HEK293 (cell line): Measurements from ENCODE around the gene OSBP2.
A peak's percentile ranks its signal among the peaks of the same experiment; 100 is the strongest.

Experiments
- CTCF ChIA-PET: fragments of 350-600 bp; formaldehyde crosslinking; extraction: SDS; loops from one replicate; lab custom pipeline; 2021; ENCODE audit warnings: antibody characterized with exemption; lab: Yijun Ruan, JAX
- POLR2A ChIA-PET: fragments of 300-600 bp; formaldehyde crosslinking; extraction: SDS; loops from one replicate; lab custom pipeline; 2020; ENCODE audit warnings: antibody characterized with exemption, inconsistent platforms; lab: Yijun Ruan, JAX
- H3K27ac ChIP-seq: fragments of 200-500 bp; sonication (Bioruptor generic); 2 replicates; pipeline ENCODE4 v1.5.1; 2014; ENCODE audit warnings: low read depth, low read length, control low read depth, inconsistent platforms; ENCODE audit errors: extremely low read depth
- H3K36me3 ChIP-seq, 2 experiments: fragments of 200-500 bp in 1 of 2; sonication (Bioruptor generic) in 1 of 2; 1 replicate in 1 of 2; 2 replicates in 1 of 2; pipeline ENCODE4 v1.5.1; 2014 to 2017; ENCODE audit warnings: inconsistent platforms in 2 of 2, low read length in 2 of 2; ENCODE audit not compliant: control insufficient read depth in 2 of 2, insufficient read depth in 1 of 2
- H3K4me1 ChIP-seq: fragments of 200-500 bp; sonication (Bioruptor generic); 2 replicates; pipeline ENCODE4 v1.5.1; 2014; ENCODE audit warnings: mild to moderate bottlenecking, low read length, inconsistent platforms; ENCODE audit not compliant: control insufficient read depth, insufficient read depth
- H3K4me3 ChIP-seq: 2 replicates; pipeline ENCODE4 v1.5.1; 2011; ENCODE audit warnings: low read depth, mild to moderate bottlenecking, control low read depth, low read length, moderate library complexity
- H3K9me3 ChIP-seq: fragments of 200-500 bp; sonication (Bioruptor generic); 2 replicates; pipeline ENCODE4 v1.5.1; 2014; ENCODE audit warnings: low read depth, low read length, inconsistent platforms; ENCODE audit not compliant: control insufficient read depth, insufficient read depth
- GLI4 ChIP-seq: fragments of 450-650 bp; formaldehyde crosslinking; IDR thresholded peaks from 2 replicates; pipeline ENCODE4 v1.5.1; 2016; ENCODE audit warnings: missing biosample characterization, missing genetic modification characterization
- KLF1 ChIP-seq: fragments of 450-650 bp; formaldehyde crosslinking; IDR thresholded peaks from 2 replicates; pipeline ENCODE4 v1.5.1; 2016; ENCODE audit warnings: missing biosample characterization, missing genetic modification characterization
- MZF1 ChIP-seq: fragments of 450-650 bp; formaldehyde crosslinking; IDR thresholded peaks from 2 replicates; pipeline ENCODE4 v1.5.1; 2017; ENCODE audit warnings: missing biosample characterization, missing genetic modification characterization, borderline replicate concordance
- PRDM1 ChIP-seq: fragments of 450-650 bp; formaldehyde crosslinking; IDR thresholded peaks from 2 replicates; pipeline ENCODE4; 2016; ENCODE audit warnings: missing biosample characterization, missing genetic modification characterization
- SALL2 ChIP-seq: fragments of 450-650 bp; formaldehyde crosslinking; IDR thresholded peaks from 2 replicates; pipeline ENCODE4 v1.5.0; 2017; ENCODE audit warnings: missing biosample characterization, mild to moderate bottlenecking, missing genetic modification characterization, borderline replicate concordance
- SETDB1 ChIP-seq: IDR thresholded peaks from one replicate; pipeline ENCODE4 v1.6.1; 2017; ENCODE audit warnings: mild to moderate bottlenecking, low read length, moderate library complexity, mixed read lengths; ENCODE audit not compliant: insufficient read length
- YY2 ChIP-seq: fragments of 450-650 bp; formaldehyde crosslinking; IDR thresholded peaks from 2 replicates; pipeline ENCODE4 v1.5.1; 2016; ENCODE audit warnings: missing biosample characterization, missing genetic modification characterization
- ZBTB1 ChIP-seq: fragments of 450-650 bp; formaldehyde crosslinking; IDR thresholded peaks from 2 replicates; pipeline ENCODE4 v1.5.1; 2016; ENCODE audit warnings: missing biosample characterization, missing genetic modification characterization
- ZFP41 ChIP-seq: fragments of 450-650 bp; formaldehyde crosslinking; IDR thresholded peaks from 2 replicates; pipeline ENCODE4 v1.5.1; 2016; ENCODE audit warnings: missing biosample characterization, missing genetic modification characterization, borderline replicate concordance
- ZNF114 ChIP-seq: fragments of 450-650 bp; formaldehyde crosslinking; IDR thresholded peaks from 2 replicates; pipeline ENCODE4 v1.5.0; 2017; ENCODE audit warnings: missing biosample characterization, missing genetic modification characterization
- ZNF138 ChIP-seq: fragments of 450-650 bp; formaldehyde crosslinking; IDR thresholded peaks from 2 replicates; pipeline ENCODE4 v1.5.1; 2016; ENCODE audit warnings: missing biosample characterization, missing genetic modification characterization, borderline replicate concordance
- ZNF341 ChIP-seq: fragments of 450-650 bp; formaldehyde crosslinking; IDR thresholded peaks from 2 replicates; pipeline ENCODE4; 2016; ENCODE audit warnings: low read depth, missing biosample characterization, missing genetic modification characterization
- ZNF404 ChIP-seq: fragments of 450-650 bp; formaldehyde crosslinking; IDR thresholded peaks from 2 replicates; pipeline ENCODE4 v1.5.1; 2017; ENCODE audit warnings: missing biosample characterization, missing genetic modification characterization
- ZNF664 ChIP-seq: fragments of 450-650 bp; formaldehyde crosslinking; IDR thresholded peaks from 2 replicates; pipeline ENCODE4 v1.5.1; 2016; ENCODE audit warnings: missing biosample characterization, missing genetic modification characterization
- ZNF677 ChIP-seq: fragments of 450-650 bp; IDR thresholded peaks from 2 replicates; pipeline ENCODE4 v1.5.0; 2018; ENCODE audit warnings: missing biosample characterization, mild to moderate bottlenecking, missing genetic modification characterization, moderate library complexity
- ZNF792 ChIP-seq: fragments of 450-650 bp; formaldehyde crosslinking; IDR thresholded peaks from 2 replicates; pipeline ENCODE4 v1.5.1; 2016; ENCODE audit warnings: missing biosample characterization, missing genetic modification characterization
- ZSCAN16 ChIP-seq: fragments of 450-650 bp; formaldehyde crosslinking; IDR thresholded peaks from 2 replicates; pipeline ENCODE4 v1.5.1; 2016; ENCODE audit warnings: missing biosample characterization, missing genetic modification characterization
- TF ChIP-seq, protein P1 (sequence below): IDR thresholded peaks from 2 replicates; pipeline ENCODE4 v1.6.1; 2011; ENCODE audit warnings: mild to moderate bottlenecking, low read depth, low read length, borderline replicate concordance
- TF ChIP-seq, protein P2 (sequence below): fragments of 450-650 bp; formaldehyde crosslinking; IDR thresholded peaks from 2 replicates; pipeline ENCODE4 v1.5.1; 2016; ENCODE audit warnings: missing biosample characterization, missing genetic modification characterization
- TF ChIP-seq, protein P3 (sequence below): fragments of 450-650 bp; formaldehyde crosslinking; IDR thresholded peaks from 2 replicates; pipeline ENCODE4 v1.5.1; 2016; ENCODE audit warnings: missing biosample characterization, missing genetic modification characterization

OSBP2 gene

GRCh38 chr22:30891443-30891755 lies 196.7 kb downstream of the OSBP2 start:
- H3K27ac ChIP-seq = no peak overlapping the region
- ChIA-PET CTCF (interaction anchor here (0.5 to 3.3 kb wide), 10 partner anchors 10 to 261 kb away, joined by 3 to 48 read pairs (median 5); no protein-coding TSS in a partner anchor), POLR2A (no interaction called here)
- no peak for TF ChIP-seq GLI4 (tag by site-specific recombination)
- TF ChIP-seq ZNF404 (tag by site-specific recombination) = no peak
- no peak for TF ChIP-seq ZBTB1 (tag by site-specific recombination)
- TF ChIP-seq, protein P1, sequence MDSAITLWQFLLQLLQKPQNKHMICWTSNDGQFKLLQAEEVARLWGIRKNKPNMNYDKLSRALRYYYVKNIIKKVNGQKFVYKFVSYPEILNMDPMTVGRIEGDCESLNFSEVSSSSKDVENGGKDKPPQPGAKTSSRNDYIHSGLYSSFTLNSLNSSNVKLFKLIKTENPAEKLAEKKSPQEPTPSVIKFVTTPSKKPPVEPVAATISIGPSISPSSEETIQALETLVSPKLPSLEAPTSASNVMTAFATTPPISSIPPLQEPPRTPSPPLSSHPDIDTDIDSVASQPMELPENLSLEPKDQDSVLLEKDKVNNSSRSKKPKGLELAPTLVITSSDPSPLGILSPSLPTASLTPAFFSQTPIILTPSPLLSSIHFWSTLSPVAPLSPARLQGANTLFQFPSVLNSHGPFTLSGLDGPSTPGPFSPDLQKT = no peak
- no peak for TF ChIP-seq ZFP41 (tag by site-specific recombination)
- no peak for TF ChIP-seq ZNF792
- TF ChIP-seq, protein P2, sequence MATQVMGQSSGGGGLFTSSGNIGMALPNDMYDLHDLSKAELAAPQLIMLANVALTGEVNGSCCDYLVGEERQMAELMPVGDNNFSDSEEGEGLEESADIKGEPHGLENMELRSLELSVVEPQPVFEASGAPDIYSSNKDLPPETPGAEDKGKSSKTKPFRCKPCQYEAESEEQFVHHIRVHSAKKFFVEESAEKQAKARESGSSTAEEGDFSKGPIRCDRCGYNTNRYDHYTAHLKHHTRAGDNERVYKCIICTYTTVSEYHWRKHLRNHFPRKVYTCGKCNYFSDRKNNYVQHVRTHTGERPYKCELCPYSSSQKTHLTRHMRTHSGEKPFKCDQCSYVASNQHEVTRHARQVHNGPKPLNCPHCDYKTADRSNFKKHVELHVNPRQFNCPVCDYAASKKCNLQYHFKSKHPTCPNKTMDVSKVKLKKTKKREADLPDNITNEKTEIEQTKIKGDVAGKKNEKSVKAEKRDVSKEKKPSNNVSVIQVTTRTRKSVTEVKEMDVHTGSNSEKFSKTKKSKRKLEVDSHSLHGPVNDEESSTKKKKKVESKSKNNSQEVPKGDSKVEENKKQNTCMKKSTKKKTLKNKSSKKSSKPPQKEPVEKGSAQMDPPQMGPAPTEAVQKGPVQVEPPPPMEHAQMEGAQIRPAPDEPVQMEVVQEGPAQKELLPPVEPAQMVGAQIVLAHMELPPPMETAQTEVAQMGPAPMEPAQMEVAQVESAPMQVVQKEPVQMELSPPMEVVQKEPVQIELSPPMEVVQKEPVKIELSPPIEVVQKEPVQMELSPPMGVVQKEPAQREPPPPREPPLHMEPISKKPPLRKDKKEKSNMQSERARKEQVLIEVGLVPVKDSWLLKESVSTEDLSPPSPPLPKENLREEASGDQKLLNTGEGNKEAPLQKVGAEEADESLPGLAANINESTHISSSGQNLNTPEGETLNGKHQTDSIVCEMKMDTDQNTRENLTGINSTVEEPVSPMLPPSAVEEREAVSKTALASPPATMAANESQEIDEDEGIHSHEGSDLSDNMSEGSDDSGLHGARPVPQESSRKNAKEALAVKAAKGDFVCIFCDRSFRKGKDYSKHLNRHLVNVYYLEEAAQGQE = no peak
- no peak for TF ChIP-seq MZF1 (tag by site-specific recombination)
- TF ChIP-seq ZNF114 (tag by site-specific recombination) = no peak
- TF ChIP-seq ZNF138 (tag by site-specific recombination) = no peak
- no peak for TF ChIP-seq YY2
- no peak for TF ChIP-seq ZNF341 (tag by site-specific recombination)
- H3K4me3 ChIP-seq = no peak overlapping the region
- H3K9me3 ChIP-seq = no peaks in the 10 kb centered on the region
- peaks cover 0 to 59% of the 10 kb centered on the region in 2 experiments; a peak in 2 of 3 replicates for H3K36me3 ChIP-seq
- H3K4me1 ChIP-seq = no peaks in the 10 kb centered on the region

GRCh38 chr22:30891781-30892180 lies 197.1 kb downstream of the OSBP2 start:
- Histone ChIP-seq H3K9me3 (no peaks in the 10 kb centered on the region), H3K27ac (no peak overlapping the region), H3K36me3 (peaks cover 0 to 59% of the 10 kb centered on the region in 2 experiments; a peak in 2 of 3 replicates), H3K4me1 (no peaks in the 10 kb centered on the region), H3K4me3 (no peak overlapping the region)
- ChIA-PET CTCF (interaction anchor here (0.6 to 3.3 kb wide), 3 partner anchors 16 to 129 kb away, joined by 3 to 48 read pairs (median 5); no protein-coding TSS in a partner anchor), POLR2A (no interaction called here)
- TF ChIP-seq SETDB1 (no peak), KLF1 (tag by site-specific recombination) (peak; percentile 93), PRDM1 (tag by site-specific recombination) (no peak), SALL2 (tag by site-specific recombination) (no peak), ZNF677 (no peak), ZNF664 (tag by site-specific recombination) (no peak), YY2 (no peak), ZSCAN16 (tag by site-specific recombination) (no peak)
- TF ChIP-seq, protein P3, sequence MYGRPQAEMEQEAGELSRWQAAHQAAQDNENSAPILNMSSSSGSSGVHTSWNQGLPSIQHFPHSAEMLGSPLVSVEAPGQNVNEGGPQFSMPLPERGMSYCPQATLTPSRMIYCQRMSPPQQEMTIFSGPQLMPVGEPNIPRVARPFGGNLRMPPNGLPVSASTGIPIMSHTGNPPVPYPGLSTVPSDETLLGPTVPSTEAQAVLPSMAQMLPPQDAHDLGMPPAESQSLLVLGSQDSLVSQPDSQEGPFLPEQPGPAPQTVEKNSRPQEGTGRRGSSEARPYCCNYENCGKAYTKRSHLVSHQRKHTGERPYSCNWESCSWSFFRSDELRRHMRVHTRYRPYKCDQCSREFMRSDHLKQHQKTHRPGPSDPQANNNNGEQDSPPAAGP (tag by site-specific recombination) = peak; percentile 47; the same call in 1 of the 2 replicates
